GM21381 (cell line): ENCODE results near the gene CSMD2.

Experiments
- ATAC-seq: cut with Tn5 transposase; IDR thresholded peaks from one replicate; pipeline ENCODE4 v1.9.1; 2021; ENCODE audit warnings: mild to moderate bottlenecking, moderate library complexity; ENCODE audit not compliant: unreplicated experiment

The CSMD2 gene

DNA sequence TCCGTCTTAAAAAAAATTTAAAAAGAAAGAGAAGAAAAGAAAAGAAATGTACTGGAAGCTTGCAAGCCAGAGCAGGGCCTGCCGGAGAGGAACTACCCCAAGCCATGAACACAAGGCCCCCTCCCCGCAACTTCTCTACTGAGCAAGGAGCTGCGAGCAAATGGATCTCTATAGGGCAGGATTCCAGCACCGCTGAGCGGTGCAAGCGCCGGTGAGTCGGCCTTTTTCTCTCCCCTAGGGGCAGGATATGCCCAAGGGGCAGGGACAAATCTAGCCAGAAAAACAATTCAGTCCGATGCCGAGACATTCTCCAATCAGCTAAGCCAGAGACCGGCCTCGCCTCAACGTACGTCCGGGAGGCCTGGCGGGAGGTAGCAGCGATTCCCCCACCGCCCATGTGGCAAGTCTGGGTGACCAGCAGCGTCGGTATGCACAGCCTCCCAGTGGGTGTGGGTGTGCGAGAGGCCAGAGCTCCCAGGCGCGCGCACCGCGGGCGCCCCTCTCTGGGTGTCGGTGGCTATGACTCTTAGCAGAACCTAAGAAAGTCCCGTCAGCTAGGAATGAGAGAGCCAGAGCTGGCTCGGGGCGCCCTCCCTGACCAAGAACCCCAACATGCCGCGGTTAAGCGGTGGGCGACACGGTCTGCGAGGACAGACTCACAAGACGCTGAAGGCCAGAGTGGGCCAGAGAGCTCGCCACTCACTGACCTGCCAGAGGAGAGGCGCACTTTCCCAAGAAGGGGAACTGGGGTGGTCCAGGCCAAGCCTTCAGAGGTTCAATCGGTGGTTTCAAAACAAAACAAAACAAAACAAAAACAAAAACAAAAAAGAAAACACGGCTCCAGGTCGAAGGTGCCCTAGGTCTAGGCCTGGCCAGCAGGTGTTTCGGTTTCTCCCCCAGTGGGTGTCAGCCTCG, 1.9 kb downstream of the CSMD2 start:
- peak; percentile 85 for ATAC-seq

DNA sequence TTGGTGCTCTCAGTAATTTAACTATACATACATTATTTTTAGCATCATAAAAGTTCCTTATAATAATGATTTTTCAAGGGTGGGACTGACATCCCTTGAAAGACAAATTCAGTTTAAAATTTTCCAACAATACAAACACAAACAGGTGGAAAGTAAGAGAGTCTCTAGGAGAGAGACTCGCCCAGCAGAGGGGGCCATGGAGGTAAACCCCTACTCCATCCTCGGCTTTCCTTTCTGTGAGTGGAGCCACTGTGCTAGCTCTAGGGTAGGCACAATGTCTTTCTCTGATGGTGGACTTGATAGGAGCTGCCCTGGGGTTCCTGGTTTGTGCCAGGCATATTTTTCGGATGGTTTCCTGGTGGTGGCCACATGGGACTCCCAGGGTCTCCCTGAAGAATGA, 8.3 kb downstream of the CSMD2 start:
- ATAC-seq: no peak

DNA sequence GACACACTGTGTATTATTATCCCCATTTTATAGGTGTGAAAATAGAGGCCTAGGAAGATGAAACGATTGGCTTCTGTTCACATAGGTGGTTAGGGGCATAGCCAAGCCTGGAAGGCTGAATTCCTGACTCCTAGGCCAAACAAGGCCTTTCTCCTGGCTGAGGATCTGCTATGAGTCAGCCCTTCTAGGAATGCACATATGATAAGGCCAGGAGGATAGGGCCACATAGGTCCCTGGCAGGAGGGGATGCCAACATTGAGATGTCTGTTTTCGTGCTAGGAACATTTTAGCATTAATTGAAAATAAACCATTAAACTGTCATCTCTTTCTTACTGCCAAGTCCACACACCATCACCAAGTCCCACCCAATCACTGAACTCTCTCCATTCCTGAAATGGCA, 9.2 kb downstream of the CSMD2 start:
- no peak for ATAC-seq

DNA sequence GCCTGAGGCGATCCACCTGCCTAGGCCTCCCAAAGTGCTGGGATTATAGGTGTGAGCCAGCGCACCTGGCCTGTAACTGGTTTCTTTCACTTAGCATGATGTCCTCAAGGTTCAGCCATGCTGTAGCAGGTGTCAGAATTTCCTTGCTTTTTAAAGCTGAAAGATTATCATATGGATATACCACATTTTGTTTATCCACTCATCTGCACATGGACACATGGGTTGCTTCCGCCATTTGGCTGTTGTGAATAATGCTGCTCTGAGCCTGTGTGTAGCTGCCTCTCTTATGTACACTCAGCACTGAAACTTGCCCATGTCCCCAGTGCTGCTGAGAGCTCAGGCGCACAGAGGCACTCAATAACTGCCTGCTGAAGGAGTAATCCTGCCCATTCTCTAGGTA, 11.8 kb downstream of the CSMD2 start:
- ATAC-seq: no peak

DNA sequence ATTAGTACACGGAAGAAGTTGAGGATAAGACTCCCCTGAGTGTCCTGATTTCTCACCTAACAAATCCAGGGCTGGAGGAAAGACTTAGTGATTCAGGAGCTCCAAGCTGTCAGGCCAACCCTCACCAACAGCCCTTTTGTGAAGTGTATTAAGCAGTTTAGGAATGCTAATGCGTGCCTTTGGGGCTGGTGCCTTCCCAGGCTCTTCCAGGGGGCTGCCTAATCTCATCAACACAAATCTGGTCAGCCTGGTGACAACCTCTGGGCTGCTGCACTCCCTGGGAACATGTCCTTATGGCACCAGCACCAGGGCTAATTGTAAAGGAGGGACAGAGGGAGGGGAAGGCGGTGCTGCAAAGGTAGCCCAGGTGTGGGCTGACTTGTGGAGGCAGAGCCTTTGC, 15.5 kb downstream of the CSMD2 start:
- ATAC-seq: no peak

DNA sequence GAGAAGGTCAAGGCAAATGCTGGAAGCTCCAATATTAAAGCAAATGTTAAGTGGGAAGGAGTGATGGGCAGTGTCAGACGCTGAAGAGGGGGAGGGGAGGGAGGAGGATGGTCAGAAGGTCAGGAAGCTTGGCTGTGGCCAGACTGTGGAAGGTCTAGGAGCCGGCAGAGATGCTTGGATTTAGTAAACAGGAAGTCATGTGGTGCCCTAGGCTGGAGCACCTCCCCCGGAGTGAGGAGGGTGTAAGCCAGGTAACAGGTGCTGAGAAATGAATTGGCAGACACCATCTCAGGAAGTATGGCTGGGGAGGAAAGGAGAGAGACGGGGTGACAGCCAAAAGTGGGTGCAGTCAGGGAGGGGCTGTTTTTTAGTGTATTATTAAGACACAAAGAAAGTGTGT, 17.7 kb downstream of the CSMD2 start:
- ATAC-seq: no peak

DNA sequence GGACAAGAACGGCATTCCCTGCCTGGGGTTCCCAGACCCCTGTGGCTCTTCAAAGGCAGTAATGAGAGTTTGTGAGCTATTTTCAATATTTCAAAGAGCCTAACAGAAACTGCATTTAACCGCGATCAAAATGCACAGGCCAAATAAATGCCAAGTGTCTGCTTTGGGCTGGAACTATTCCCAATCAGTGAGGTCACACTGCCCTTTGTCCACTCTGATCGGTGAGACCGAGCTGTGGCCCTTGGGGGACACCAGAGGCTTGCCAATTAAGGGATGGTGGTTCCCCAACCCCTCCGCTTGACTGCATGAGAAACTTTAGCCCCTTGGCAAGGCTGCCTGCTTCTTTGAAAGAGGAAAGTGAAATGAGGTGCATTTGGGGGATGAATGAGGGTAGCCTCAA, 20.3 kb downstream of the CSMD2 start:
- no peak for ATAC-seq

DNA sequence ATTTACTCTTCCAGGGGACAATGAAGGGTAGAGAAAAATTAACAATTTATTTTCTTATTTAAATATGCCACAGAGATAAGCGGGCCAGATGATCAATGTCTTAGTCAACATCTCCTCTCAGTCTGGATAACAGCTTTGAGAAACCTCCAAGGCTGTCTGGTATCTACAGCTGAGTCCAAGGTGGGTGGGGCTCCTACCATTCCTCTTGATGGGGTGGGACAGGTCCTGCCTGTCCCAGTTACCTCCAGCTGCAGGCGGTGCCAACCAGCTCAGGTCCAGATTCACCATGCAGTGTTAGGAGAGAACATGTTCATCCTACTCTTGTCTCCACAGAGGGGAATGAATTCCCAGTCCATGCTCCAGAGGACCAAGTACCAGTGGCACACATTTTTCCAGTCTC, 21.1 kb downstream of the CSMD2 start:
- ATAC-seq: no peak

DNA sequence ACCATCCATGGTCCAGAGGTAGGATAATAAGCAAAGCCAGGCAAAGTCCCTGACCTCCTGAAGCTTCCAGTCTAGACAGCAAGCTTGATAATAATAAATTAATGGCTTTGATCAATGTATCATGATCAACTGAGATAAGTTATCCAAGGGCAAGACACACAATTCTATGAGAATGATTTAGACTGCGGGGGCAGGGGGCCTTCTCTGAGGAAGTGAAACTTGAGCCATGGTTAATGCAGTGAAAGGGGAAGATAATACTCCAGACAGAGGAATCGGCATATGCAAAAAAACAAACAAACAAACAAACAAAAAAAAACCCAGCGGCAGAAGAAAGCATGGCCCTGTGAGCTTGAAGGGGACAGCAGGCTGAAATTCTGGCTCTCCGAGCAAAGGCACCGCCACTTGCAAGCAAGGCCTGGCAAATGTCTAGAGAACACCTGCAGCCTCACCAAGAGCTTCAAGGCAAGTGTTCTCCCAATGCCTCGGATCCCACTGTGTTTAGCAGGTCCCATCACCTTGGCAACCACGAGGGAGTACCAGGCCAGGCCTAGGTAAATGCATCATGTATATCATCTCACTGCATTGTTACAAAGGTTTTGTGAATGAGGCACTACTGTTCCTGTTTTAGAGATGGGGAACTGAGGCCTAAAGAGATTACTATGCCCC, 24.9 kb downstream of the CSMD2 start:
- no peak for ATAC-seq

DNA sequence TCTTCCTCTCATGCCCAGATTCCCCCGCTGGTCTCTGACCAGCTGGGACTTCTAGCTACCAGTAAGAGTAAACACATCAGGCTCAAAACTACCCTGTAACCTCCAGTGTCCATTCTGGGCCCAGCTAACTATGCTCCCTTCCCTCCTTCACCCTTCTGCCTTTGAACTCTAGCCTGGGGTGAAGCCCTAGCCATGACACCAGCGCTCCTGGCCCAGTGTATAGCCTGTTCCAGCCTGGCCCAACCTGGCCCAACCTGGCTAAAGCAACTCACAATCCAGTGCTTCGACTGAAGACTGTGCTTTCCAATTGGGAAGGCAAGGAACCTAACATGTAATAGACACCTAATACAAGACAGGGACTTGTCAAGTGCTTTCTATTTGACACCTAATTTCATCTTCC, 27.6 kb downstream of the CSMD2 start:
- no peak for ATAC-seq

DNA sequence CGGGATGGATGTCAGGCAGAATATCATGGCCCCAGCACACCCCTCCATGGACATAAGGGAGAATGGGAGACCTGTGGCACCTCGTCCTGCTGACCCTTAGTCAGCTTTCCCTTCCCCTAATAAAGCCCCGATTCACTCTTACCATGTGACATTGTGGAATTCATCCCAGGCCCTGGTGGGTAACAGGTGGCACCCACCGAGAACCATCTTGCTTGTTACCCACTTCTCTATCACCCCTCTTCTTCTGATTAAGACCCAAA, 32.9 kb downstream of the CSMD2 start:
- ATAC-seq: no peak

DNA sequence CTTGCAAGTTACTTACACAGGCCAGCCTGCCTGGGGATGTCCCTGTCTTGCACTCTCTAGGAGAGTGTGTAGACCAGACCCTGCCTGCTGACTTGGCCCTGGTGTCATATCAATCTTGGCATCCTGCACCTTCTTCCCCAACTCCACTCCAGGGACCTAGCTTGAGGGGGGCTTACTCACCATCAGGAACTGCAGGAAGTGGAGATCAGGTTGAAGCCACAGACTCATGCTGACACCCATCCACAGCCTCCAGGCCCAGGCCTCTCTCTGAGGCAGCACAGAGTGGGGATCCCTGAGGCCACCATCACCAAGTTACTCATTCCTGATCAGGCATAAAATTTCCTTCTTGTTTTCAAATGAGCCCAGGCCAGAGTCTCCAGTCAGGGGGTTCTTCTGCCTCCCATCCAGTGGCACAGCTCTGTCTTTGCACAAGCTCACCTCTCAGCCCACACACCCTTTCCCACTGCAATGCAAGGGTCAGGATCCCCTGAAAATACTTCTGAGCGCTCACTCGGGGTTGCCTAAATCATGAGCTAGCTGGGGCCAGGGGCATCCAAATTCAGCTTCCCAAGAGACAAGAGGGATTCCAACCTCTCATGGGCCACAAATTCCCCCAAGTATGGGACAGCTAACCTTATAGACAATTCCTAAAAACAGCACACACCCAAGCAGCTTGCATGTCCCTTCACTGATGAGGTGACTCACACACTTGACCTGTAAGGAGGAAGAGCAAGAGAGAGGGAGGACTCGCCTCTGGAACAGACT, 33.5 kb downstream of the CSMD2 start:
- no peak for ATAC-seq

DNA sequence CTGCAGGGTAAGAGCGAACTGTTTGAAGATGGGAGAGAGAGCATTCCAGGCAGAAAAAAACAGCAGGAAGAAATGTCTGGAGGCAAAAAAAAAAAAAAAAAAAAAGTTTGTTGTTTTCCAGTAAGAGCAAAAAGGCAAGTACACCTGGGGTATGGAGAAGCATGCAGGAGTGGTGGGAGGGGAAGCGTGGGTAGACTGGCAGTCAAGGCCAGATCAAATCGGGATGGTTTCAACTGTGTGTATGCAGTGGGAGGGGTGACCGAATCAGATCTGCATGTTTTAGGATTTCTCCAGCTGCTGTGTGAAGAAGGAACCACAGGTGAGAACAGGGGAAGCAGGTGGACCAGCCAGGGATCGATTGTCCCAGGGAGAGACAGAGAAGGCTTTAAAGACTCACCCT, 34.7 kb downstream of the CSMD2 start:
- no peak for ATAC-seq

DNA sequence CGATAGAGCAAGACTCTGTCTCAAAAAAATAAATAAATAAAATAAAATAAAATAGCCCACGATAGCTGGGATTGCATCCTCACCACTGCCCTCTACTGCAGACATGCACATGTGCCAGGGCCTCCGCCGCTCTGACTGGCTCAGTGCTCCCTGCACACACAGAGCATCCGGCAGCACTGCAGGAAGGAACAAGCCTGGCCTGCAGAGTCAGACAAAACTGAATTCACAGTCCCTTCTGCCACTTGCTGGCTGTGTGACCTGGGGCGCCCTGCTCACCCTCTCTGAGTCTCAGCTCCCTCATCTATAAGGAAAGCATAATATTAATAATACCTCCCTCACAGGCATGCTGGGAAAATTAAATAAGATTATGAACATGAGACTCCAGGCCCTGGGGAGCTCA, 35.4 kb downstream of the CSMD2 start:
- no peak for ATAC-seq

DNA sequence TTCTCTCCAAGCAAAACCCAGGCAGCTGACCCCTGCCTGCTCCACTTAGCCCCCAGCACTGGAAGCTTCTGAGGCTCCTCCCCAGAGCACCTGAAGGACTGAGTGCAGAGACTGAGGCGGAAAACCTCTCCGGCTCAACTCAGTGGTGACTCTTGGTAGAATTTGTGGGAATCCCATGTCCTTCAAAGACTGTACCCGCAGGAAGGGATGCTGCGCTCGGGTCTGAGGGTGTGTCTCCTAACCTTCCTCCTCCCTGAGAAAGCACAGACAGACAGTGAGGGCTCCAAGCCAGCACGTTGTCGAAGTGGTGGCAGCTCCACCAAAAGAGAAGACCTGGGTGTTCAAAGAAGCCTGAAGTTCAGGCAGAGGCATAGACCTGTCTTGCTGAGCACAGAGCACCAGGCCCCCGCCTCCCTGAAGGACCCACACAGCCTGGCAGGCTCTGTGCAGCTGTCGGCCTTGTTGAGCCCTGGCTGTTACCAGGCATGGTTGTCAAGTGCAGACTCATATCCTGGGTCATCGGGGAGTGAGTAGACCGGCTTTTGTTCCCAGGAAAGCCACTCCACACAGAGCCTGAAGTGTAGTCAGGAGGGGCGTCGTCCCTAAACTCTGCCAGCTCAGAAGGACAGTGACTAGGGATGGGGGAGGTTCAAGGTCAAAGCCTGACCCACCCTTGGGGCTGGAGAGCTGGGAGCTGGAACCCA, 36.7 kb downstream of the CSMD2 start:
- ATAC-seq: no peak

DNA sequence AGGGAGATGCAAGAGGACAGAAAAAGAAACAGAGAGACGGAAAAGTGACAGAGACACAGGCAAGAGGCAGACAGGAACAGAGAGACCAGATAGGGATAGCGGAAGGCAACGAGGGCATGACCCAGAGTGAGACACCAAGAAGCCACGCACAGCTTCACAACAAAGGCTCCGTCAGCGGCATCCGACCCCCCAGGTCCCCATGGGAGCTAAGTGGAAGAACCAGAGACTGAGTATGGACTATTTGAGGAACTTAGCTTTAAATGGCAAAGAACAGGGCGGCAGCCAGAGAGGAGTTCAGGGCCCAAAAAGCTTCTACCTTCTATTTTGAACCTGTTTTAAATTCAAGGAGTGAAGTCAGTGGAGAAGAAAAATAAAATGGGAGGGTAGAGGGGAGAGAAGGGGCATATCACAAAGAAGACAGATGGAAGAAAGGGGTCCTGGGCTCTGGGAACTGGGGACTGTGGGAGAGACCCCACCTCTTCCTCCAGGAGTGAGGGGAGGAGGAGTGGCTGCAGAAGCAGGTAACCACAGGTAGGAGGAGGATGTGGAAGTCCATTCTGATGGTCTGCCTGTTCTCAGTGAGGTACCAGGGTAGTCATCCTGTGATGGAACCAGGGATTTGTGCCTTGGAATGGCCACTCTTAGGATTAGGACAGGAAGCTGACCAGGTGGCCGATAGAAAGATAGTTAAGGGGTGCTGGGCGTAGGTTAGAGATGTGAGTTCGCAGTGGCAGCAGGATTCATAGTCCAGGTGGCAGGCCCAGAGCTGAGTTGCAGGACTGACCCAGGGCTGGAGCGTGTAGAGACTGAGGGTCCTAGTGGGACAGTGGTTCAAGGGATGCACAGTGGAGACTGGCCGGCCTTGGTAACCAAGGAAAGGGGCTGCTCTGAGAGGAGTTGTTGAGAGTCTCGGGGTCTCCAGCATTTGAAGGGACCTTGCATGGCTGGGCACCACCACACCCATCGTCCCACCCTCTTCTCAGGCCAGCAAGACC, 37.7 kb downstream of the CSMD2 start:
- ATAC-seq: no peak

DNA sequence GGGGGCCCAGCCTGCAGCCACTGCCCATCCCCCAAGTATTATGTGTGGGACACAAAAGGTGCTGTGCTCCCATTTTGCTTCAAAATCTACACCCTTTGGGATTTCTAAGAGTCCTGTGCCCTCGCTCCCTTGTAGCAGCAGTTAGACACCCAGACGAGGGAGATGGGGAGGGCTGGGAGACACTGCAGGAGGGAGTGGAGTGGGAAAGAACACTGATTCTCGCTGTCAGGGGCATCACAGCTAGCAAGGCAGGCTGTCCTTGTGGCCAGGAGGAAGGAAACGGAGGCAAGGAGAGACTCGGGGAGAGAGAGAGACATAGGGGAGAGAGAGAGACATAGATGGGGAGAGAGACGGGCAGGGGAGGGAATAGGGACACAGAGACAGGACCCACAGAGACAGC, 38.5 kb downstream of the CSMD2 start:
- no peak for ATAC-seq

DNA sequence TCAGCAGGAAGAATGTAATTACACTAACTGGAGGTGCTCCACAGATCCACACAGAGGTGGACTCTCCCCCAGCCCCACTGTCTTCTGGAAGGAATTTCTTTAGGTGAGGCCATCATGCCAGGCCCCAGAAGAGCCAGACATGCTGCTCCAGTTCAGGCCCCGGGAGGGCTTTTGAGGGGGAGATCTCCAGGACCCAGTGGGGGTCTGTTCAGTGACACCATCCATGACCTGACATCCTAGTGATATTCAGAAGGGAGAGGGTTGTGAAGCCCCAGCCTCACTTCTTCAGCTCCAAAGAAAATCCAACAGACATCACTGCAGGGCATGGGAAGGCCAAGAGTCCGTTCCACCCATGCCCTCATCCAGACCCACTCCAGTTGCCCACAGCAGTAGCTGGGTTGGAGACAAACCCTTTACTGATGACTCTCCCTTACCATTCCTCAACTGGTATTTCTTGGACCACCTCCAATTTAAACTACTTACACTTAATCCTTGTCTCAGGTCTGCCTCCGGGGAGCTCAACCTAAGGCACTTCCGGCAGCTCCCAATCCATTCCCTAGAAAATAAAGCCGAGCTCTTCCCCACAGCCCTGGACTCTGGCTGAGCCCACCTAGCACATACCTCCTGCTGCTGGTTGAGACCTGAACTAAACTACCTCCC, 39.2 kb downstream of the CSMD2 start:
- no peak for ATAC-seq

DNA sequence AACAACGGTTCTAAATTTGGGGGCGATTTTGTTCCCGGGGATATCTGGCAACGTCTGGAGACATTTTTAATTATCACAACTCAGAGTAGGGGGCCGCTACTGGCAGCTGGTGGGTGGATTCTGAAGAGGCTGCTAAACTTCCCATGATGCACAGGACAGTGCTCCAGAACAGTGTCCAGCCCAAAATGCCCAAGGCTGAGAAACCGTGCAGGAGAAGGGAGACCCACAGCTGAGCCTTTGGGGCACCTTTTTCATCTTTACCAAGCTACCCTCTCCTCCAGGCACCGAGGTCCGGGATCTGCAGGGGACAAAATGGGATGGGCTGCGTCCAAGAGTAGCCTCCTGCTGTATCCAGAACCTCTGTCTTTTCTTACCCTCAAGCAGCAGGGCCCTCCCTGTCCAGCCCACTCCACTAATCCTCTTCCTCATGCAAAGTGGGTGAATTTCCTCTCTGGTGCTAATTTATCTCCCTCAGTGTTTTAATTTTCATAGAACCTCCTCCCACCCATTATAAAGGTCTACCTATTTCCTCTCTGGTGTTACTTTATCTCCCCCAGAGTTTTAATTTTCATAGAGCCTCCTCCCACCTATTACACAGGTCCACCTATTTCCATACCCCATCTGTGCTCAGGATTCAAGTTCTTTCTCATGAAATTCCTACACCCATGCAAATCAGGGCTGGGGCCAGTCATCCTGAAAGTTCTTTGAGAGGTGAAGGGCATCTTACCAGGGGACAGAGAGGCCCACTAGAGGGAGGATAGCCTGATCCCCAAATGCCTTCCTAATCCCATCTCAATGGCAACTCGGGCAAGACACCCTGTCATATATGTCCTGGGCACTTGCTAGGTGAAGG, 42.7 kb downstream of the CSMD2 start:
- ATAC-seq: no peak
